Lung (tissue), 12 donors: Measurements from ENCODE around the gene FLOT1. TPM values are rescaled to one million over a fixed set of nuclear protein-coding genes. Genes with fewer than 3 reads are reported as not detected.

ENCODE experiments used
- ATAC-seq: fragments of 200-7000 bp; cut with Tn5 transposase; one replicate; pipeline ENCODE4 v1.9.1; 2020; ENCODE audit warnings: moderate number of reproducible peaks; ENCODE audit not compliant: insufficient read depth, low FRiP score
- DNase-seq, 3 donors: peaks; one replicate each; pipeline ENCODE4 v3.0.0-alpha.2; 2013 to 2017
- H3K27ac ChIP-seq, 2 donors: one replicate each; pipeline ENCODE4 v1.5.1; 2013; ENCODE audit warnings: mild to moderate bottlenecking in 2 of 2, moderate library complexity in 2 of 2, control low read depth in 1 of 2, inconsistent platforms in 1 of 2, low read depth in 1 of 2, low read length in 1 of 2
- H3K27me3 ChIP-seq, 3 donors: one replicate each; pipeline ENCODE4 v1.5.1; 2013; ENCODE audit warnings: low read length in 2 of 3; ENCODE audit not compliant: control insufficient read depth in 3 of 3, insufficient read depth in 3 of 3
- H3K36me3 ChIP-seq, 4 donors: one replicate each; pipeline ENCODE4 v1.5.1; 2013; ENCODE audit warnings: low read length in 4 of 4, mild to moderate bottlenecking in 1 of 4, moderate library complexity in 1 of 4; ENCODE audit not compliant: control insufficient read depth in 4 of 4, insufficient read depth in 4 of 4
- H3K4me1 ChIP-seq, 5 donors: one replicate each; pipeline ENCODE4 v1.5.1; 2013; ENCODE audit warnings: low read length in 5 of 5, mild to moderate bottlenecking in 2 of 5, moderate library complexity in 1 of 5; ENCODE audit not compliant: control insufficient read depth in 5 of 5, insufficient read depth in 5 of 5
- H3K4me3 ChIP-seq: one replicate; pipeline ENCODE4 v1.5.1; 2013; ENCODE audit warnings: mild to moderate bottlenecking, control low read depth, moderate library complexity
- H3K9ac ChIP-seq, 2 donors: one replicate each; pipeline ENCODE4 v1.5.1; 2013; ENCODE audit warnings: low read length in 2 of 2, control low read depth in 1 of 2; ENCODE audit not compliant: insufficient read depth in 1 of 2
- H3K9me3 ChIP-seq, 4 donors: one replicate each; pipeline ENCODE4 v1.5.1; 2013; ENCODE audit warnings: low read length in 3 of 4, mild to moderate bottlenecking in 1 of 4, moderate library complexity in 1 of 4; ENCODE audit not compliant: control insufficient read depth in 4 of 4, insufficient read depth in 3 of 4
- WGBS, 2 donors: extraction: QIAGEN DNeasy Blood & Tissue Kit; methylation state at CpG; one replicate each; pipeline ENCODE4 v1.1.7; 2013; 5-methylcytosine and 5-hydroxymethylcytosine counted together
- polyA plus RNA-seq, 2 donors: library from polyadenylated mRNA; stranded (reverse); fragments of 200-250 nt; gene quantifications; one replicate each; pipeline ENCODE4 v1.2.1, GENCODE V29; 2013
- total RNA-seq, 2 donors: library from RNA; depleted of rRNA in 1 of 2; stranded (reverse); fragments of >200 nt in 1 of 2; gene quantifications; one replicate each; pipeline ENCODE4 v1.2.1, GENCODE V29; 2014 to 2021
- TF ChIP-seq, protein P1 (sequence below): IDR thresholded peaks from 2 replicates; pipeline ENCODE4 v1.5.1; 2012; ENCODE audit warnings: mild to moderate bottlenecking; ENCODE audit errors: control extremely low read depth, extremely low read depth
- donor health status: control.
- donor health status: control.
- donor health status: Bipolar disorder and iron deficiency.
- donor health status: healthy.
- donor health status: DM: yes; HTN: yes; CAD: no.

The FLOT1 gene
- total and polyA plus RNA-seq, 4 donors = 88.0 to 474 (median 188) TPM

- DNase-seq (no peak), ATAC-seq (no peak)
- WGBS, 2 donors = 85 to 88% methylated on average over 6 of the region's 6 CpGs
Measured at GRCh38 chr6:30707281-30707850, 35.1 kb downstream of the FLOT1 start.

GRCh38 chr6:30705620-30706019 lies 36.9 kb downstream of the FLOT1 start:
- no peak overlapping the region for H3K9ac ChIP-seq
- peaks cover 7 to 31% (median 22%) of the 10 kb centered on the region in 4 donors for H3K36me3 ChIP-seq
- WGBS, 2 donors = 93 to 99% methylated on average over 4 of the region's 4 CpGs
- no peaks in the 10 kb centered on the region for H3K9me3 ChIP-seq
- no peaks in the 10 kb centered on the region for H3K27me3 ChIP-seq
- no peak overlapping the region for H3K4me3 ChIP-seq
- DNase-seq = no peak
- TF ChIP-seq, protein P1, sequence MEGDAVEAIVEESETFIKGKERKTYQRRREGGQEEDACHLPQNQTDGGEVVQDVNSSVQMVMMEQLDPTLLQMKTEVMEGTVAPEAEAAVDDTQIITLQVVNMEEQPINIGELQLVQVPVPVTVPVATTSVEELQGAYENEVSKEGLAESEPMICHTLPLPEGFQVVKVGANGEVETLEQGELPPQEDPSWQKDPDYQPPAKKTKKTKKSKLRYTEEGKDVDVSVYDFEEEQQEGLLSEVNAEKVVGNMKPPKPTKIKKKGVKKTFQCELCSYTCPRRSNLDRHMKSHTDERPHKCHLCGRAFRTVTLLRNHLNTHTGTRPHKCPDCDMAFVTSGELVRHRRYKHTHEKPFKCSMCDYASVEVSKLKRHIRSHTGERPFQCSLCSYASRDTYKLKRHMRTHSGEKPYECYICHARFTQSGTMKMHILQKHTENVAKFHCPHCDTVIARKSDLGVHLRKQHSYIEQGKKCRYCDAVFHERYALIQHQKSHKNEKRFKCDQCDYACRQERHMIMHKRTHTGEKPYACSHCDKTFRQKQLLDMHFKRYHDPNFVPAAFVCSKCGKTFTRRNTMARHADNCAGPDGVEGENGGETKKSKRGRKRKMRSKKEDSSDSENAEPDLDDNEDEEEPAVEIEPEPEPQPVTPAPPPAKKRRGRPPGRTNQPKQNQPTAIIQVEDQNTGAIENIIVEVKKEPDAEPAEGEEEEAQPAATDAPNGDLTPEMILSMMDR = no peak
- no peak for ATAC-seq
- H3K4me1 ChIP-seq = no peaks in the 10 kb centered on the region
- H3K27ac ChIP-seq = no peak overlapping the region

More at GRCh38 chr6:30707281-30707850, 35.1 kb downstream of the FLOT1 start:
- Histone ChIP-seq H3K36me3 (peaks cover 16 to 45% (median 34%) of the 10 kb centered on the region in 4 donors), H3K4me1 (no peaks in the 10 kb centered on the region), H3K4me3 (no peak overlapping the region), H3K9me3 (no peaks in the 10 kb centered on the region), H3K27me3 (no peaks in the 10 kb centered on the region), H3K9ac (no peak overlapping the region), H3K27ac (no peak overlapping the region)
- TF ChIP-seq, protein P1 = no peak

GRCh38 chr6:30703821-30704220 lies 38.7 kb downstream of the FLOT1 start:
- Histone ChIP-seq H3K27me3 (no peaks in the 10 kb centered on the region), H3K9me3 (no peaks in the 10 kb centered on the region), H3K9ac (no peak overlapping the region), H3K4me3 (no peak overlapping the region), H3K4me1 (no peaks in the 10 kb centered on the region), H3K36me3 (peaks cover 6 to 34% (median 21%) of the 10 kb centered on the region in 4 donors), H3K27ac (no peak overlapping the region)
- ATAC-seq (no peak), DNase-seq (no peak)
- 39 to 76% methylated on average over 4 of the region's 4 CpGs for WGBS, 2 donors
- TF ChIP-seq, protein P1 = no peak

DNA sequence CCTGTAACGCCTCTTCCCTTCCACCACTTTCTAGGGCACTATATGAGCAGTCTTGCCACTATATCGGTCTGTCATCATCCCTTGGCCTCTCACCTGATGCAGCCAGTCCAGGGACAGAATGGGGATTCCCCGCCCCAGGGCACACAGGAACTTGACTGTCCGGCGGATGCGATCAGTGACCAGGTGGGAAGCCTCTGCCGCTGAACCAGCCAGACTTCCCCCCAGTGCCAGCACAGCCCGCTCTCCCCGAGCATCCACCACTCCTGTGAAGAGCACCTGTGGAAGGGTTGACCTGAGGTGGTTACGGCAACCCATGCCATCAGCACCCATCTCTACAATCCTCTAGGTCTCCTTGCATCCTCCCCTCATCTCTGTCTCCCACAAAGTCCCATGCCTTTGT lies 39.5 kb downstream of the FLOT1 start:
- WGBS, 2 donors = 97 to 98% methylated on average over 10 of the region's 10 CpGs
- DNase-seq (no peak), ATAC-seq (no peak)
- H3K4me1 ChIP-seq = no peaks in the 10 kb centered on the region
- TF ChIP-seq, protein P1 = no peak
- no peaks in the 10 kb centered on the region for H3K27me3 ChIP-seq
- no peak overlapping the region for H3K4me3 ChIP-seq
- no peak overlapping the region for H3K27ac ChIP-seq
- H3K36me3 ChIP-seq = peaks cover 4 to 33% (median 21%) of the 10 kb centered on the region in 4 donors
- no peak overlapping the region for H3K9ac ChIP-seq
- no peaks in the 10 kb centered on the region for H3K9me3 ChIP-seq
